H1 (cell line): ENCODE measurements around the gene TBC1D24. TPM values are rescaled to one million over a fixed set of nuclear protein-coding genes. Genes with fewer than 3 reads are reported as not detected.
A peak's percentile ranks its signal among the peaks of the same experiment; 100 is the strongest.

Source experiments
- CTCF ChIA-PET: fragments of 300-600 bp; sonication (Branson Sonifier 250); formaldehyde crosslinking; loops from one replicate; lab custom pipeline; 2021; ENCODE audit not compliant: partially characterized antibody; lab: Charles Lee
- POLR2A ChIA-PET: fragments of 300-600 bp; sonication (Branson Sonifier 250); formaldehyde crosslinking; loops from one replicate; lab custom pipeline; 2021; ENCODE audit warnings: inconsistent platforms; ENCODE audit not compliant: partially characterized antibody; lab: Charles Lee
- DNase-seq, 2 experiments: peaks; one replicate each; pipeline versions ENCODE4 v3.0.0 to v3.0.0-alpha.2; 2010 to 2022; ENCODE audit warnings: low spot score in 2 of 2, low read depth in 1 of 2, mixed read lengths in 1 of 2
- FAIRE-seq: peaks from 2 replicates; lab custom pipeline; 2011; peaks lifted over from hg19 to GRCh38; lab: Jason Lieb, UNC
- H2AFZ ChIP-seq: 2 replicates; pipeline ENCODE4 v1.8.1; 2012; ENCODE audit warnings: low read length, inconsistent platforms
- H2AK5ac ChIP-seq: 2 replicates; pipeline ENCODE4 v1.6.1; 2013; ENCODE audit warnings: low read depth, low read length
- H2BK120ac ChIP-seq: replicated peaks from 2 replicates; pipeline ENCODE3; 2013; ENCODE audit warnings: low read depth, low read length, inconsistent platforms
- H2BK12ac ChIP-seq: 2 replicates; pipeline ENCODE4 v1.6.1; 2013; ENCODE audit warnings: low read depth, low read length
- H2BK15ac ChIP-seq: 2 replicates; pipeline ENCODE4 v1.6.1; 2013; ENCODE audit warnings: low read length
- H2BK20ac ChIP-seq: 2 replicates; pipeline ENCODE4 v1.6.1; 2013; ENCODE audit warnings: low read length
- H2BK5ac ChIP-seq: 2 replicates; pipeline ENCODE4 v1.6.1; 2013; ENCODE audit warnings: low read depth, low read length
- H3K14ac ChIP-seq: 2 replicates; pipeline ENCODE4 v1.6.1; 2013; ENCODE audit warnings: inconsistent platforms; ENCODE audit not compliant: insufficient read length
- H3K18ac ChIP-seq: 2 replicates; pipeline ENCODE4 v1.6.1; 2013; ENCODE audit warnings: low read length; ENCODE audit errors: extremely low read depth
- H3K23ac ChIP-seq: 2 replicates; pipeline ENCODE4 v1.6.1; 2013; ENCODE audit warnings: inconsistent platforms; ENCODE audit not compliant: insufficient read length
- H3K23me2 ChIP-seq: 2 replicates; pipeline ENCODE4 v1.6.1; 2013; ENCODE audit warnings: low read depth, low read length
- H3K27ac ChIP-seq: 2 replicates; pipeline ENCODE4 v1.6.1; 2011; ENCODE audit warnings: low read depth, low read length, inconsistent platforms
- H3K27me3 ChIP-seq, 4 experiments: replicated peaks in 1 of 4; 1 replicate in 1 of 4; 2 replicates in 3 of 4; pipeline versions ENCODE4 v1.6.1 to v1.8.1; 2011 to 2013; ENCODE audit warnings: low read length in 3 of 4, mild to moderate bottlenecking in 3 of 4, inconsistent platforms in 2 of 4, mixed read lengths in 2 of 4, moderate library complexity in 1 of 4; ENCODE audit not compliant: control insufficient read depth in 3 of 4, insufficient read depth in 3 of 4; ENCODE audit errors: extremely low read depth in 1 of 4
- H3K36me3 ChIP-seq, 4 experiments: 2 replicates each; pipeline versions ENCODE4 v1.6.1 to v1.8.1; 2011 to 2013; ENCODE audit warnings: mild to moderate bottlenecking in 4 of 4, low read length in 3 of 4, moderate library complexity in 2 of 4, control low read depth in 1 of 4, inconsistent platforms in 1 of 4; ENCODE audit not compliant: insufficient read depth in 4 of 4, control insufficient read depth in 2 of 4
- H3K4ac ChIP-seq: replicated peaks from 2 replicates; pipeline ENCODE3; 2013; ENCODE audit warnings: low read length, low read depth, mixed read lengths, inconsistent platforms; ENCODE audit not compliant: insufficient read length
- H3K4me1 ChIP-seq, 4 experiments: replicated peaks in 1 of 4; 1 replicate in 1 of 4; 2 replicates in 3 of 4; pipeline versions ENCODE4 v1.6.1 to v1.8.1; 2011 to 2013; ENCODE audit warnings: low read length in 3 of 4, inconsistent platforms in 2 of 4, mixed read lengths in 1 of 4; ENCODE audit not compliant: insufficient read depth in 4 of 4, control insufficient read depth in 3 of 4
- H3K4me2 ChIP-seq, 2 experiments: 2 replicates each; pipeline versions ENCODE4 v1.6.1 to v1.8.1; 2011 to 2013; ENCODE audit warnings: low read depth in 2 of 2, low read length in 2 of 2, control low read depth in 1 of 2, inconsistent platforms in 1 of 2, mild to moderate bottlenecking in 1 of 2; ENCODE audit not compliant: insufficient read depth in 1 of 2
- H3K4me3 ChIP-seq, 4 experiments: fragments of 200-600, 300-600 bp in 1 of 4; sonication (generic), shearing (Covaris generic), sonication (Bioruptor Twin) in 1 of 4; 2 replicates each; pipeline versions ENCODE4 v1.5.1 to v1.8.1; 2011 to 2016; ENCODE audit warnings: low read length in 4 of 4, low read depth in 3 of 4, control low read depth in 2 of 4, inconsistent platforms in 2 of 4, mild to moderate bottlenecking in 2 of 4, mixed read lengths in 1 of 4, moderate library complexity in 1 of 4; ENCODE audit not compliant: insufficient read depth in 2 of 4; ENCODE audit errors: extremely low read depth in 1 of 4
- H3K56ac ChIP-seq: replicated peaks from 2 replicates; pipeline ENCODE3; 2013; ENCODE audit warnings: low read depth, mild to moderate bottlenecking, mixed read lengths, low read length, inconsistent platforms; ENCODE audit not compliant: insufficient read length
- H3K79me1 ChIP-seq: 2 replicates; pipeline ENCODE4 v1.6.1; 2013; ENCODE audit warnings: low read depth, low read length, control low read depth
- H3K79me2 ChIP-seq, 2 experiments: 2 replicates each; pipeline versions ENCODE4 v1.6.1 to v1.8.1; 2012 to 2013; ENCODE audit warnings: low read length in 2 of 2, mild to moderate bottlenecking in 2 of 2, inconsistent platforms in 1 of 2; ENCODE audit not compliant: insufficient read depth in 2 of 2, control insufficient read depth in 1 of 2
- H3K9ac ChIP-seq, 4 experiments: replicated peaks in 1 of 4; 1 replicate in 1 of 4; 2 replicates in 3 of 4; pipeline versions ENCODE4 v1.6.1 to v1.8.1; 2011 to 2013; ENCODE audit warnings: low read depth in 3 of 4, low read length in 3 of 4, control low read depth in 2 of 4, mild to moderate bottlenecking in 2 of 4, moderate library complexity in 2 of 4, inconsistent platforms in 1 of 4; ENCODE audit errors: extremely low read depth in 1 of 4
- H3K9me3 ChIP-seq, 2 experiments: 2 replicates each; pipeline versions ENCODE4 v1.6.1 to v1.8.1; 2012 to 2013; ENCODE audit warnings: mild to moderate bottlenecking in 2 of 2, moderate library complexity in 2 of 2, control low read depth in 1 of 2, inconsistent platforms in 1 of 2, low read depth in 1 of 2, low read length in 1 of 2, mixed read lengths in 1 of 2; ENCODE audit not compliant: insufficient read depth in 2 of 2
- H4K20me1 ChIP-seq, 2 experiments: replicated peaks in 1 of 2; 2 replicates each; pipeline versions ENCODE3 to v1.8.1; 2011 to 2013; ENCODE audit warnings: inconsistent platforms in 2 of 2, low read length in 2 of 2, mild to moderate bottlenecking in 1 of 2; ENCODE audit not compliant: insufficient read depth in 2 of 2, control insufficient read depth in 1 of 2
- H4K5ac ChIP-seq: 2 replicates; pipeline ENCODE4 v1.6.1; 2013; ENCODE audit warnings: low read length, low read depth, mixed read lengths, inconsistent platforms; ENCODE audit not compliant: insufficient read length
- H4K8ac ChIP-seq: 2 replicates; pipeline ENCODE4 v1.8.0; 2013; ENCODE audit warnings: mild to moderate bottlenecking, moderate library complexity, low read length, inconsistent platforms; ENCODE audit not compliant: insufficient read depth; ENCODE audit errors: extremely low read depth
- H4K91ac ChIP-seq: replicated peaks from 2 replicates; pipeline ENCODE3; 2013; ENCODE audit warnings: low read length, mixed read lengths, inconsistent platforms; ENCODE audit not compliant: insufficient read length
- NANOG ChIP-seq: IDR thresholded peaks from 2 replicates; pipeline ENCODE4 v1.6.1; 2011; ENCODE audit warnings: low read length, low read depth, mild to moderate bottlenecking, inconsistent platforms; ENCODE audit not compliant: insufficient read depth, poor library complexity, severe bottlenecking
- SIX5 ChIP-seq: IDR thresholded peaks from 2 replicates; pipeline ENCODE4 v1.6.1; 2011; ENCODE audit warnings: mild to moderate bottlenecking, low read depth, low read length
- WGBS, 2 experiments: shearing (Covaris generic) in 1 of 2; methylation state at CpG; one replicate each; pipeline versions ENCODE4 v1.1.6 to v1.1.7; 2013 to 2015; ENCODE audit warnings: low lambda C conversion rate in 2 of 2, mixed read lengths in 2 of 2, inconsistent platforms in 1 of 2, low coverage in 1 of 2, missing lambda C conversion rate in 1 of 2; ENCODE audit not compliant: insufficient replicate concordance in 2 of 2, insufficient coverage in 1 of 2, insufficient read length in 1 of 2; ENCODE audit errors: extremely low coverage in 1 of 2, missing lambda C conversion rate in 1 of 2; 5-methylcytosine and 5-hydroxymethylcytosine counted together
- polyA plus RNA-seq, 7 experiments: library from polyadenylated mRNA; depleted of rRNA in 3 of 7; stranded (reverse) in 5 of 7; unstranded in 2 of 7; fragments of >200 nt in 5 of 7; fragments of 200-250 nt in 2 of 7; gene quantifications; 1 replicate in 5 of 7; 2 replicates in 1 of 7; 4 replicates in 1 of 7; pipeline versions ENCODE4 v1.2.1 to v1.2.3, GENCODE V29; 2011 to 2013; ENCODE audit warnings: missing spikeins in 2 of 7, mixed read lengths in 2 of 7
- total RNA-seq: library from RNA; stranded (reverse); fragmentation: NEBNext Ultra II Directional; extraction: Animal tissue kit (Norgen Biotek cat#: 25700); gene quantifications from 2 replicates; pipeline ENCODE4 v1.2.1, GENCODE V29; 2021
- TF ChIP-seq, protein P1 (sequence below): IDR thresholded peaks from 2 replicates; pipeline ENCODE4 v1.6.1; 2012; ENCODE audit warnings: inconsistent platforms

The TBC1D24 gene
- total and polyA plus RNA-seq, 2 of the 8 experiments (the other 6 are each of a cell fraction or from before 2014, with no cell fraction given) = 8.7 to 21.5 TPM

DNA sequence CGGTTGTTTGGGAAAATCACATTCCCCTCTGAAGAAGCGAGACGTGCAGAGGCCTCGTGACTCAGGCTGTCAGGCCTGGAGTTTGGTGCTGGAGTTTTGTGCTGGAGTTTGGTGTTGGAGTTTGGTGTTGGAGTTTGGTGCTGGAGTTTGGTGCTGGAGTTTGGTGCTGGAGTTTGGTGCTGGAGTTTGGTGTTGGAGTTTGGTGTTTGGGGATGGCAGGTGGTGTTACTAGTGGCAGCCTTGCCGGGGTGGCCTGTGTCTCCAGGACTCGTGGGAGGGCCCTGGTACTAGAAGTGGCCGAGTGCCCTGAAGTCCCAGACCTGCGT, 12.6 kb downstream of the TBC1D24 start:
- no peak overlapping the region for H2BK12ac ChIP-seq
- no peak overlapping the region for H2AFZ ChIP-seq
- H3K18ac ChIP-seq = no peak overlapping the region
- no peak overlapping the region for H3K23ac ChIP-seq
- ChIA-PET POLR2A (interaction anchor here (1.5 kb wide), 1 partner anchor 10 kb away, joined by 5 read pairs; no protein-coding TSS in a partner anchor), CTCF (interaction anchor here (1.0 to 3.6 kb wide), 7 partner anchors 11 to 293 kb away, joined by 3 to 32 read pairs (median 4); partner anchors contain the start of genes TBC1D24 and TEDC2)
- H4K20me1 ChIP-seq = peaks cover 0 to 15% of the 10 kb centered on the region in 2 experiments
- H3K56ac ChIP-seq = no peak overlapping the region
- H3K4me2 ChIP-seq = no peak overlapping the region
- H3K9ac ChIP-seq = no peak overlapping the region
- no peaks in the 10 kb centered on the region for H3K9me3 ChIP-seq
- H2AK5ac ChIP-seq = no peak overlapping the region
- no peak overlapping the region for H4K5ac ChIP-seq
- H2BK120ac ChIP-seq = no peak overlapping the region
- H3K36me3 ChIP-seq = no peaks in the 10 kb centered on the region
- no peak for DNase-seq
- TF ChIP-seq, protein P1, sequence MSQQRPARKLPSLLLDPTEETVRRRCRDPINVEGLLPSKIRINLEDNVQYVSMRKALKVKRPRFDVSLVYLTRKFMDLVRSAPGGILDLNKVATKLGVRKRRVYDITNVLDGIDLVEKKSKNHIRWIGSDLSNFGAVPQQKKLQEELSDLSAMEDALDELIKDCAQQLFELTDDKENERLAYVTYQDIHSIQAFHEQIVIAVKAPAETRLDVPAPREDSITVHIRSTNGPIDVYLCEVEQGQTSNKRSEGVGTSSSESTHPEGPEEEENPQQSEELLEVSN = no peak
- TF ChIP-seq SIX5 (no peak), NANOG (no peak)
- H2BK5ac ChIP-seq = 0 out of 2 replicates have a peak overlapping the region, but pooled peaks have one; percentile 44
- no peak overlapping the region for H3K14ac ChIP-seq
- no peak overlapping the region for H3K4ac ChIP-seq
- 94% methylated on average over 8 of the region's 8 CpGs; no CpG with 5 or more reads in 1 of the 2 experiments for WGBS, 2 experiments
- H3K4me1 ChIP-seq = peaks cover 0 to 3% (median 0%) of the 10 kb centered on the region in 4 experiments; a peak in 1 of 7 replicates
- FAIRE-seq = no peak
- H3K79me1 ChIP-seq = peaks cover 7% of the 10 kb centered on the region; the same call in 1 of the 2 replicates
- no peak overlapping the region for H3K27ac ChIP-seq
- H2BK20ac ChIP-seq = no peak overlapping the region
- no peak overlapping the region for H4K8ac ChIP-seq
- H2BK15ac ChIP-seq = no peak overlapping the region
- no peak overlapping the region for H4K91ac ChIP-seq
- H3K27me3 ChIP-seq = no peaks in the 10 kb centered on the region; a peak in 1 of 7 replicates
- no peak overlapping the region for H3K4me3 ChIP-seq
- 0 out of 4 replicates have a peak, but pooled peaks cover 0 to 2% of the 10 kb centered on the region in 2 experiments for H3K79me2 ChIP-seq
- no peaks in the 10 kb centered on the region for H3K23me2 ChIP-seq
